Measurements from ENCODE around the gene IDUA. TPM values are rescaled to one million over a fixed set of nuclear protein-coding genes. Genes with fewer than 3 reads are reported as not detected.

Gene IDUA
- total and polyA plus RNA-seq, 4 experiments from 2014 or later: 5.0 to 64.1 (median 38.7) TPM

GRCh38 chr4:957581-958313, 29.1 kb upstream of the IDUA start:
- CTCF ChIA-PET (ENCODE audit: partially characterized antibody): no interaction called here
- Mint-ChIP-seq H3K9me3 (no peaks in the 10 kb centered on the region), H3K4me1 (peaks cover 0 to 2% (median 0%) of the 10 kb centered on the region in 4 donors), H3K36me3 (peaks cover 8 to 19% of the 10 kb centered on the region in 2 donors), H3K27me3 (no peaks in the 10 kb centered on the region), H3K27ac (peak overlapping the region in 1 of 7 donors; percentile 46), H3K4me3 (no peak overlapping the region)
- intact Hi-C loops (cut with micrococcal nuclease): no loop called here
- POLR2A ChIA-PET (ENCODE audit: partially characterized antibody): no interaction called here
- no peak for DNase-seq
- no peak overlapping the region for H3K27ac ChIP-seq (ENCODE audit: low read depth, low read length)
- H3K9me3 ChIP-seq (ENCODE audit: control insufficient read depth in 1 of 2, low read length in 2 of 2): no peaks in the 10 kb centered on the region
- H3K27me3 ChIP-seq (ENCODE audit: insufficient read depth, low read length): no peaks in the 10 kb centered on the region
- no peaks in the 10 kb centered on the region for H3K36me3 ChIP-seq (ENCODE audit: insufficient read depth, low read length)
- no peaks in the 10 kb centered on the region for H3K4me1 ChIP-seq (ENCODE audit: insufficient read depth, low read length)
- no peak overlapping the region for H3K4me3 ChIP-seq (ENCODE audit: low read length in 2 of 2)

GRCh38 chr4:958314-958665, 28.6 kb upstream of the IDUA start:
- DNase-seq: no peak
- Mint-ChIP-seq H3K27ac (no peak overlapping the region), H3K9me3 (no peaks in the 10 kb centered on the region), H3K27me3 (no peaks in the 10 kb centered on the region), H3K4me3 (no peak overlapping the region), H3K4me1 (peaks cover 0 to 2% (median 0%) of the 10 kb centered on the region in 4 donors), H3K36me3 (peaks cover 8 to 19% of the 10 kb centered on the region in 2 donors)
- intact Hi-C loops (cut with micrococcal nuclease): no loop called here
- ChIA-PET POLR2A (ENCODE audit: partially characterized antibody) (no interaction called here), CTCF (ENCODE audit: partially characterized antibody) (no interaction called here)
- Histone ChIP-seq H3K36me3 (ENCODE audit: insufficient read depth, low read length) (no peaks in the 10 kb centered on the region), H3K27ac (ENCODE audit: low read depth, low read length) (no peak overlapping the region), H3K9me3 (ENCODE audit: control insufficient read depth in 1 of 2, low read length in 2 of 2) (no peaks in the 10 kb centered on the region), H3K4me1 (ENCODE audit: insufficient read depth, low read length) (no peaks in the 10 kb centered on the region), H3K27me3 (ENCODE audit: insufficient read depth, low read length) (no peaks in the 10 kb centered on the region), H3K4me3 (ENCODE audit: low read length in 2 of 2) (no peak overlapping the region)

- POLR2A ChIA-PET (ENCODE audit: partially characterized antibody): no interaction called here
- peaks cover 0 to 2% (median 0%) of the 10 kb centered on the region in 4 donors for H3K4me1 Mint-ChIP-seq
- H3K9me3 Mint-ChIP-seq: no peaks in the 10 kb centered on the region
- Histone ChIP-seq H3K4me1 (ENCODE audit: insufficient read depth, low read length) (no peaks in the 10 kb centered on the region), H3K4me3 (ENCODE audit: low read length in 2 of 2) (no peak overlapping the region), H3K36me3 (ENCODE audit: insufficient read depth, low read length) (no peaks in the 10 kb centered on the region), H3K27me3 (ENCODE audit: insufficient read depth, low read length) (no peaks in the 10 kb centered on the region), H3K27ac (ENCODE audit: low read depth, low read length) (no peak overlapping the region), H3K9me3 (ENCODE audit: control insufficient read depth in 1 of 2, low read length in 2 of 2) (no peaks in the 10 kb centered on the region)
- H3K4me3 Mint-ChIP-seq: no peak overlapping the region
- H3K27me3 Mint-ChIP-seq: no peaks in the 10 kb centered on the region
- peaks cover 8 to 19% of the 10 kb centered on the region in 2 donors for H3K36me3 Mint-ChIP-seq
- intact Hi-C loops (cut with micrococcal nuclease): no loop called here
- H3K27ac Mint-ChIP-seq: peak overlapping the region in 1 of 7 donors; percentile 12
- DNase-seq: no peak
- CTCF ChIA-PET (ENCODE audit: partially characterized antibody): no interaction called here
Measured at GRCh38 chr4:958696-959337, 28.0 kb upstream of the IDUA start.

- Histone ChIP-seq H3K36me3 (ENCODE audit: insufficient read depth, low read length) (no peaks in the 10 kb centered on the region), H3K27ac (ENCODE audit: low read depth, low read length) (no peak overlapping the region), H3K4me1 (ENCODE audit: insufficient read depth, low read length) (no peaks in the 10 kb centered on the region), H3K9me3 (ENCODE audit: control insufficient read depth in 1 of 2, low read length in 2 of 2) (no peaks in the 10 kb centered on the region), H3K4me3 (ENCODE audit: low read length in 2 of 2) (no peak overlapping the region), H3K27me3 (ENCODE audit: insufficient read depth, low read length) (no peaks in the 10 kb centered on the region)
- ChIA-PET POLR2A (ENCODE audit: partially characterized antibody) (no interaction called here), CTCF (ENCODE audit: partially characterized antibody) (no interaction called here)
- H3K27ac Mint-ChIP-seq: no peak overlapping the region
- no peaks in the 10 kb centered on the region for H3K27me3 Mint-ChIP-seq
- no peak for DNase-seq
- intact Hi-C loops (cut with micrococcal nuclease): no loop called here
- no peak overlapping the region for H3K4me3 Mint-ChIP-seq
- no peaks in the 10 kb centered on the region for H3K9me3 Mint-ChIP-seq
- peaks cover 8 to 16% of the 10 kb centered on the region in 2 donors for H3K36me3 Mint-ChIP-seq
- H3K4me1 Mint-ChIP-seq: peaks cover 0 to 2% (median 0%) of the 10 kb centered on the region in 4 donors
Measured at GRCh38 chr4:959338-960139, 27.3 kb upstream of the IDUA start.

GRCh38 chr4:960140-960635, 26.7 kb upstream of the IDUA start:
- intact Hi-C loops (cut with micrococcal nuclease): no loop called here
- no peaks in the 10 kb centered on the region for H3K9me3 Mint-ChIP-seq
- no peaks in the 10 kb centered on the region for H3K27me3 Mint-ChIP-seq
- H3K36me3 Mint-ChIP-seq: peaks cover 4 to 13% of the 10 kb centered on the region in 2 donors
- H3K4me3 Mint-ChIP-seq: no peak overlapping the region
- no peaks in the 10 kb centered on the region for H3K27me3 ChIP-seq (ENCODE audit: insufficient read depth, low read length)
- H3K27ac ChIP-seq (ENCODE audit: low read depth, low read length): no peak overlapping the region
- H3K9me3 ChIP-seq (ENCODE audit: control insufficient read depth in 1 of 2, low read length in 2 of 2): no peaks in the 10 kb centered on the region
- no peak overlapping the region for H3K4me3 ChIP-seq (ENCODE audit: low read length in 2 of 2)
- no peaks in the 10 kb centered on the region for H3K36me3 ChIP-seq (ENCODE audit: insufficient read depth, low read length)
- POLR2A ChIA-PET (ENCODE audit: partially characterized antibody): no interaction called here
- no peaks in the 10 kb centered on the region for H3K4me1 ChIP-seq (ENCODE audit: insufficient read depth, low read length)
- no peak overlapping the region for H3K27ac Mint-ChIP-seq
- H3K4me1 Mint-ChIP-seq: peaks cover 0 to 2% (median 0%) of the 10 kb centered on the region in 4 donors
- no peak for DNase-seq
- CTCF ChIA-PET (ENCODE audit: partially characterized antibody): no interaction called here

- Mint-ChIP-seq H3K4me3 (no peak overlapping the region), H3K9me3 (peaks cover 0 to 2% (median 0%) of the 10 kb centered on the region in 8 donors), H3K4me1 (peaks cover 0 to 2% (median 0%) of the 10 kb centered on the region in 4 donors), H3K27me3 (no peaks in the 10 kb centered on the region), H3K27ac (no peak overlapping the region), H3K36me3 (peaks cover 4 to 13% of the 10 kb centered on the region in 2 donors)
- Histone ChIP-seq H3K9me3 (ENCODE audit: control insufficient read depth in 1 of 2, low read length in 2 of 2) (no peaks in the 10 kb centered on the region), H3K36me3 (ENCODE audit: insufficient read depth, low read length) (no peaks in the 10 kb centered on the region), H3K27ac (ENCODE audit: low read depth, low read length) (no peak overlapping the region), H3K4me3 (ENCODE audit: low read length in 2 of 2) (no peak overlapping the region), H3K4me1 (ENCODE audit: insufficient read depth, low read length) (no peaks in the 10 kb centered on the region), H3K27me3 (ENCODE audit: insufficient read depth, low read length) (no peaks in the 10 kb centered on the region)
- no peak for DNase-seq
- POLR2A ChIA-PET (ENCODE audit: partially characterized antibody): no interaction called here
- intact Hi-C loops (cut with micrococcal nuclease): no loop called here
- CTCF ChIA-PET (ENCODE audit: partially characterized antibody): no interaction called here
Measured at GRCh38 chr4:960636-961350, 26.1 kb upstream of the IDUA start.
